Measurements from ENCODE around the gene ARHGEF28.

DNA sequence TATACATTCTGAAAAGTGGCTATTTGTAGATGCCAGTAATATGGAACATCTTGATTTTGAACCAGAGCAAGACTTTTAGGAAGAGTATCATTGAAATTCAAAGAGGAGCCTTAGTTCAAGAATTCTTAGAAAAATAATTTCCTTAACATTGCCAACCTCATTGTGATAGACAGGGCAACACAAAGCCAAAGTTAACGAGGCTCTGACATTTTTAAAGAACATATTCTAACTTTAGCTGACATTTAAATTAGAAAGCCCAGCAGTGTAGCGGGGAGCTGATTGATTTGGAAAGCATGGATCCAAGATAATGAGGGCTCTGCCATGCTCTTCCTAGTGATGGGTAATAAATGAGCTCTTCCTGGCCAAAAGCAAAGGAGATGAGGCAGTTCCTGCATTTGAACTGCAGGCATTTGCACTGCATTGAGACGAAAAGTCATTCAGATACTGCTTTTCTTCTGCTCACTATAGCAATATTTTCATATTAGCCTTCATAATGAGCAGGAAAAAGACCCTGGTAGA, 325.0 kb downstream of the ARHGEF28 start:
- TF ChIP-seq, protein P1, sequence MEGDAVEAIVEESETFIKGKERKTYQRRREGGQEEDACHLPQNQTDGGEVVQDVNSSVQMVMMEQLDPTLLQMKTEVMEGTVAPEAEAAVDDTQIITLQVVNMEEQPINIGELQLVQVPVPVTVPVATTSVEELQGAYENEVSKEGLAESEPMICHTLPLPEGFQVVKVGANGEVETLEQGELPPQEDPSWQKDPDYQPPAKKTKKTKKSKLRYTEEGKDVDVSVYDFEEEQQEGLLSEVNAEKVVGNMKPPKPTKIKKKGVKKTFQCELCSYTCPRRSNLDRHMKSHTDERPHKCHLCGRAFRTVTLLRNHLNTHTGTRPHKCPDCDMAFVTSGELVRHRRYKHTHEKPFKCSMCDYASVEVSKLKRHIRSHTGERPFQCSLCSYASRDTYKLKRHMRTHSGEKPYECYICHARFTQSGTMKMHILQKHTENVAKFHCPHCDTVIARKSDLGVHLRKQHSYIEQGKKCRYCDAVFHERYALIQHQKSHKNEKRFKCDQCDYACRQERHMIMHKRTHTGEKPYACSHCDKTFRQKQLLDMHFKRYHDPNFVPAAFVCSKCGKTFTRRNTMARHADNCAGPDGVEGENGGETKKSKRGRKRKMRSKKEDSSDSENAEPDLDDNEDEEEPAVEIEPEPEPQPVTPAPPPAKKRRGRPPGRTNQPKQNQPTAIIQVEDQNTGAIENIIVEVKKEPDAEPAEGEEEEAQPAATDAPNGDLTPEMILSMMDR (IDR thresholded peaks at IDR 0.05 in 4 of 5, conservative IDR thresholded peaks at IDR 0.05 in 1 of 5): no peak
- TF ChIP-seq POLR2A (IDR thresholded peaks at IDR 0.05): no peak
